HL-60/S4 treated with phorbol 12-myristate 13-acetate at 8.2 ng/mL for 4 days and 3 days (cell line): ENCODE results near the gene DPEP1.
"Not testable (repeated sequence)": the region's sequence is repeated elsewhere in the genome, so short reads cannot be mapped to it uniquely, and the experiment has no call there.

Experiments
- in situ Hi-C: fragments of 300-500 bp; cut with MboI; formaldehyde crosslinking; loops from 2 replicates; pipeline ENCODE4 v1.15.0; 2022; ENCODE audit warnings: low sequenced_read_pairs

The DPEP1 gene

DNA sequence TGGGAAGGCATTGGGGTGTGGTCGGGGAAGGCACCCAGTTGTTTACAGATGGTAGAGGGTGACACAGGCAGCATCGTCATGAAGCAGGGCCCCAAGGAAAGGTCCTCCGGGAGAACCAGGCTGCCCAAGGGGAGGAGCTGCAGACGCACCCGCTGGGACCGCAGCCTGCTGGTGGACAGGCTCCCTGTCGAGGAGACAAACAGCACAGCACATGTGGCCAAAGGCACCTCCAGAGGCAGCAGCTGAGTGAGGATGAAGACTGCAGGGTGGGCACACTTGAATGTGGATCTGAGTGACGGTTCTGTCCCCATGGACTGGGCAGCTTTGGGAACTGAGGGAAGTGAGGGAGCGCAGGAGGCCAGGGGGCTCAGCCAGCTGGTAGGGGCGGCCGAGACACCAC, 31.7 kb downstream of the DPEP1 start:
- in situ Hi-C loops, result no loop called here

DNA sequence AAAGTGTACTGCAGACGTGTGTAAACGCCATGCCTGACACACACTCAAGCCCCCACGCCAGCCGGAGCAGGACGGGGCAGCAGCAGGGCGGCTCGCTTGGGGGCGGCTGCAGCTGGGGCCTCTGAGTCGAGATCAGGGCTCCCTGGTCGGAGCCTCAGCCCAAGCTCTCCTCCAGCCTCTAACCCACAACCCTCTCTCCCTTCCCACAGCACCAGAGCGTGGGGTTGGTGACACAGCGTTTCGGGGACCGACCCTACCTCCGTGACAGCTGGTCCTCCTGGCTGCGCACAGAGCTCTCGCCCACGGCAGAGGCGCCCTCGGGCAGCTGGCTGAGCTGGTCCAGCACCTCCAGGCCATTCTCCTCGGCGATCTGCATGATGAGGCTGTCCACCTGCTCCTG, 32.8 kb downstream of the DPEP1 start:
- in situ Hi-C loops, result no loop called here

DNA sequence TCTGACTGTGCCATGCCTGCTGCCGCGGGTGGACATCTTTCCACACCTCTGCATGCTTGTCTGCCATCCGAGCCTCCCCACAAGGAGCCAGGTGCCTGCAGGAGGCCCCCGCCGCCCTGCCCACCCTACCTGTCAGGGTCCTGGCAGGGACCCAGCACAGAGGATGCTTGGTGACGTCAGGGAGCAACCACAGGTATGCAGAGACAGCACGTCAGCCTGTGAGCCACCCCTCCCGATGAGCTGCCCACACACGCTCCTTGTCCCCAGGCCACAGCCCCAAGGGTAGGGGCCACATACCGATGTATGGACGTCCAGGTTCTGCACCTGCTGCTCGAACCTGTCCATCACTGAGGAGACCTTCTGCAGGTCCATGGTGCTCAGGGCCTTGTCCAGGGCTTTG, 33.5 kb downstream of the DPEP1 start:
- in situ Hi-C loops, result no loop called here

GRCh38 chr16:89651584-89651983, 38.1 kb downstream of the DPEP1 start:
- in situ Hi-C loops, result no loop called here

DNA sequence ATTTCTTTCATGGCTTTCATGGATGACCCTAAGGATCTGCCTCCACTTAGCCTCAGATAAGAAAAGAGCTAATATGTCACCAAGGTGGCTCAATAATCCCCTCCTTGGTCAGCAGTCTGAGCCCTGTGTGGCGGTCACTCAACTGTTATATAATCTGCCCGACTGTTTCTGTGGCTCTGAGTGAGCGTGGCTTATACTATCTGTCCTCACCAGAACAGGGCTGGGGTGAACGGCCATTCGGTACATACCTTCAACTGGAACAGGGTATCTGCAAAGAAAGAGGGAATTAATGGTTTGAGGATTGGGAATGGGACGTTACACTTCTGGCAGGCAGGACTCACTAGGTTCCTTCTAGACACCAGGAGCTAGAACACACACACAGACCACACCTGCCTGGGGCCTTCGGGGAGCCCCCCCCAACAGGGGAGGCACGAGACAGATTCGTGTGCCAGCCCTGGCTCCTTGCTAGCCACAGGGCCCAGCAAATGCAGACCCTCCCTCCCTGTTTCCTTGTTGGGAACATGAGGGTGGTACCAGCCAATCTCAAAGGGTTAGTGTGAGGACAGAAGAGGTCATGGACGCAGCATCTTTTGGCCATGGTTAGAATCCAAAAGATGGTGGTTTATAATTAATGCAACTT, 40.3 kb downstream of the DPEP1 start:
- in situ Hi-C loops, result no loop called here

DNA sequence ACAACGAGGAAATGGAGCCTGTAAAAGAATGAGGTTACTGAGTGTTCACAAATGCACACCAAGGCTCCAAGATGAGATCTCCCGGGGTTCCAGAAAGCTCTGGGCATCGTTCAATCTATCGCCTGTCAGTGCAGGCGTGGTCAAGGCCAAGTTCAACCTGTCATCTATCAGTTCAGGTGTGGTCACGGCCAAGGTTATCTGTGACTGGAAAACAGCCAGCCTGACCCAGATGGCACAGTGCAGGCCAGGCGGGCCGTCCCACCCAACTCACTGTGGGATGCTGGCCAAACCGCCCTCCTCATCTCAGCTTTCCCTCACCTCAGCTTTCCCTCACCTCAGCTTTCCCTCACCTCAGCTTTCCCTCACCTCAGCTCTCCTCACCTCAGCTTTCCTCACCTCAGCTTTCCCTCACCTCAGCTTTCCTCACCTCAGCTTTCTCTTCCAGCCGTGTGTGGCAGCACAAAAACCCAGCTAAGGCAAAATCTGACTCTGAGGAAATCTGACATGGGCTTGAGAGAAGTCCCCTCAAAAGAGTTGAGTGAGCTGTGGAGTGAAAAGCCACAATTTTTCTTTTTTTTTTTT, 41.7 kb downstream of the DPEP1 start:
- in situ Hi-C loops, result no loop called here

- in situ Hi-C loops, result no loop called here
Observed at GRCh38 chr16:89656435-89657121, 43.1 kb downstream of the DPEP1 start.

DNA sequence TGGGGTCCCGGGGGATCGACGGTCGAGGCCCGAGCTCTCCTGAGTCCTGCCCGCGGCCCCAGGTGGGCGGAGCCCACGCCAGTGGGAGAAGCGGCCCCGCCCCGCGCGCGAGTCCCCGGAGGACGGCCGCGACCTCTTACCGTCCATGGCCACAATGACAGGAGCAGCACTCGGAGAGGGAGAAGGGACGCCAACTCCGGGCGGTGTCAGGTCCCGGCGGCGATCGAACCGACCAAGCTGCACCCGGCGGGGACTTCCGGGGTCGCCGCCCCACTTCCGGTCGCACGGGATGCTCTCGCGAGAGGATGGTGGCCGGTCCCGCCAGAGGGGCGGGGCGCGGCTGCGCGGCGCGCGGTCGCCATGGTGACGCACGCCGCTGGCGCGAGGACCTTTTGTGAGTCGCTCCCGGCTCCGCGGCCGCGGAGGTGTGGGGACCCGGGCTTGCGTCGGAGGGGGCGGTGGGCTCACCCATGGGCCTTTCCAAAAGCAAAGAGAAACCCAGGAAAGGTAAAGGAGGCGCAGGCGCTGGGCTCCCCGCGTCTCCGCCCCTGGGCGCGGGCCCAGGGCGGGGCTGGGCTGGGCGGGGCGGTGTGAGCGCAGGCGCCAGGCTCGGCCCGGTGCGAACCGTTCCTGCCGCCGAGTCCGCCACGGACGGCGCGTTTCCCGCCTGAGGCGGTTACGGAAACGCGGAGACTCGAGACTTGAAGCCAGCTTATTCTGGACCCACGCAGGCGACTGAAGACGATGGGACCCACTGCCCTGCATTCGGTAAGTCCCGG, 44.2 kb downstream of the DPEP1 start, which contains the start of the genes CHMP1A and SPATA33:
CHMP1A (minus strand) TSS at position 267 of the 779 bp plus-strand sequence; CDS start at position 147, 120 bp downstream.
SPATA33 (plus strand) TSS at position 395 of the 779 bp plus-strand sequence; CDS start at position 471, 76 bp downstream.
- in situ Hi-C loops, result no loop called here

DNA sequence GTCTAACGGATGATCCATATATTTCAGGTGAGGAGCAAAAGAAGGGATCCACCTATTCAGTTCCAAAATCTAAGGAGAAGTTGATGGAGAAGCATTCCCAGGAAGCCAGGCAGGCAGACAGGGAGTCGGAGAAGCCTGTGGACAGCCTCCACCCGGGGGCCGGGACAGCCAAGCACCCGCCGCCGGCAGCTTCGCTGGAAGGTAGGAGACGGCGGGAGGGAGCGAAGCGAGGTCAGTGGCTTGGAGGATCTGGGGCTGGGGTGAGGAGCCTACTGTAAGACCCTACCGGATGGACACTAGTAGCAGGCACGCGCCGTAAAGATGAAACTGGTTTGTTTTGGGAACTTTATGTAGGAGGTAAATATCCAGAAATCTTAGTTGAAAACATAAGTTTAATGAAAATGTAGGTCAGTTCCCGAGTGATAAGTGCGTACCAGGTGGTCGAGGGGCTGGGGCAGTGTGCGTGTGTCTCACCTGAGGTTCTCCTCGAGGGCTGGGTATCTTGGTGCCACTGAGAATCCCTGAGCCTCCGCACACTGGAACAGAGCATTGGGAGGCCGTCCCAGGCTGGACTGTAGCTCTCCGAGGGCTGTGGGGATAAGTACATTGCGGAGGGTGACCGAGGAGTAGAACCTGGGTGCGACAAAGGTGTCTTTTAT, 44.9 kb downstream of the DPEP1 start:
- in situ Hi-C loops, result no loop called here

DNA sequence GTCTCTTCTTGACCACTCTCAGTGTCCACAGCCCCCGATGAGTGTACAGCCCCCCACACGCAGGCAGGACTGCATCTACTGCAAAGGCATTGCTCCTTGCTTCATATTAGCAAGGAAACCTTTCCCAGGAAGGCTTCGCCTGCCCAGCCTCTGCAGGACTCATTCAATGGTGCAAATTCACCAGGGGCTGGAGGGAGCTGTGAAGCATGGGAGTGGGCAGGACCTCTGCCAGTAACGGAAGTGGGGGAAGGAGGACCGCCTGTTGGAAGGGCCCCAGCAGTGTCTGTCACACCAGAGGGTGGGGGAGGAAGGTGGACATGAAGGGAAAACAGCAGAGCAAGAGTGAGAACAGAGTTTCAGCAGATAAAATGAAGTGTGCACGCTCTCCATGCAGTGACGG, 46.7 kb downstream of the DPEP1 start:
- in situ Hi-C loops, result no loop called here

GRCh38 chr16:89661215-89661614, 47.8 kb downstream of the DPEP1 start:
- in situ Hi-C loops, result no loop called here

DNA sequence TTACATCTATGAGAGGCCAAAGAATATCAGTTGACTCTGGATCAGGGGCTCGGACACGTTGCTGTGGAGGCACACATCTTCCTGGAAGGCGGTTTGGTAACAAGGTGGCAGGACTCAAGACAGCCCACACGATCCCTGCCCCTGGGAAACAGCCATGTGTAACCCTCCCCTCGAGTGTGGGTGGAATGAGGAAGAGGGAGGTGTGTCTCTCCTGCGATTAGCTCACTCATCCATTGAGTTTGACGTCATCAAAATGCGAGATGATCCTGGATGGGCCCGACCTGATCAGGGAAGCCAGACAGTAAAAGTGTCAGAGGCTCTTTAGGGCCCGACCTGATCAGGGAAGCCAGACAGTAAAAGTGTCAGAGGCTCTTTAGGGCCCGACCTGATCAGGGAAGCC, 50.8 kb downstream of the DPEP1 start:
- in situ Hi-C loops, result not testable (repeated sequence)

DNA sequence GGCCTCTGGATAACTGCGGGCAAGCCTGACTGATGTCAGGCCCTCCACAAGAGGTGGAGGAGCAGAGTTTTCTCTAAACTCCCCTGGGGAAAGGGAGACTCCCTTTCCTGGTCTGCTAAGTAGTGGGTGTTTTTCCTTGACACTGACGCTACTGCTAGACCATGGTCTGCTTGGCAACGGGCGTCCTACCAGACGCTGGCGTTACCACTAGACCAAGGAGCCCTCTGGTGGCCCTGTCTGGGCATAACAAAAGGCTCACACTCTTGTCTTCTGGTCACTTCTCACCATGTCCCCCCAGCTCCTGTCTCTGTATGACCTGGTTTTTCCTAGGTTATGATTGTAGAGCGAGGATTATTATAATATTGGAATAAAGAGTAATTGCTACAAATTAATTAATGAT, 53.6 kb downstream of the DPEP1 start:
- in situ Hi-C loops, result not testable (repeated sequence)

DNA sequence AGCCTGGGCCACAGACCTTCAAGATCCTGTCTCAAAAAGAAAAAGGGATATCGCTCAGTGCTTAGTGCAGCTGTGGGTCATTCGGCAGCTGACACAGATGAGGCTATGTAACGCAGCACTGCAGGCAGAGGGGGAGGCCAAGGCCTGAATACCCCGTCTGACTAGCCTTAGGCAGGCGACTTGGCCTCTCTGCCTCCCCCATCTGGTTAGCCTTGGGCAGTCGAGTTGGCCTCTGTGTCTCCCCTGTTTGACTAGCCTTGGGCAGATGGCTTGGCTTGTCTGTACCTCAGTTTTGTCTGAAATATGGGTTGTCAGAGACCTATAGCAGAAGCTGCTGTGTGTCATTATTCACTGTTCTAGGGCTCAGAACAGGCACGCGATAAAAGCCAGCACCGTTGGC, 54.2 kb downstream of the DPEP1 start:
- in situ Hi-C loops, result no loop called here

- in situ Hi-C loops, result no loop called here
Observed at GRCh38 chr16:89668790-89669158, 55.3 kb downstream of the DPEP1 start.

- in situ Hi-C loops, result no loop called here
Observed at GRCh38 chr16:89669755-89670154, 56.3 kb downstream of the DPEP1 start.

- in situ Hi-C loops, result no loop called here
Observed at GRCh38 chr16:89670496-89671431, 57.3 kb downstream of the DPEP1 start.

GRCh38 chr16:89671565-89671964, 58.1 kb downstream of the DPEP1 start:
- in situ Hi-C loops, result not testable (repeated sequence)

GRCh38 chr16:89672177-89672941, 58.9 kb downstream of the DPEP1 start:
- in situ Hi-C loops, result no loop called here
